Heart right ventricle (tissue), 12 donors: ENCODE measurements around the gene RPS27L. TPM values are rescaled to one million over a fixed set of nuclear protein-coding genes. Genes with fewer than 3 reads are reported as not detected.

Experiments
- polyA plus RNA-seq, 2 donors: library from polyadenylated mRNA; stranded (reverse); fragments of 200-250 nt; gene quantifications; one replicate each; pipeline ENCODE4 v1.2.3, GENCODE V29; 2013
- total RNA-seq, 10 donors: library from RNA; stranded (reverse); fragmentation: NEBNext Ultra II Directional in 3 of 10; extraction: Animal tissue kit (Norgen Biotek cat#: 25700) in 3 of 10; gene quantifications; one replicate each; pipeline versions ENCODE4 v1.2.1 to v1.2.4, GENCODE V29; 2021 to 2023
- donor health status: ischemic (EF 13 %, LVEDD 7.1; RV severe dilation, severe dysfunction).
- donor health status: healthy with polysubstance abuse.
- donor health status: DM: no; HTN: yes; CAD: no.
- donor health status: DM: no; HTN: no; CAD: no.
- donor health status: ischemic (EF 25% LVEDD 6.9; RV normal size, moderate dysfunction).
- donor health status: ischemic (EF 25% LVEDD 5.7; RV mildly dilated, moderate dysfunction).
- donor health status: healthy.
- donor health status: nonischemic (EF 11% LVEDD 7.7; RV severe dilation, severe dysfunction).
- donor health status: DM: yes; HTN: yes; CAD: no.
- donor health status: PGD.
- donor health status: ischemic (EF 29% LVEDD 5.4; RV normal size, mild dysfunction).
- donor health status: nonischemic (EF 23%, LVEDD 6.1; RV moderate dilation, normal function).

Gene RPS27L
- total and polyA plus RNA-seq, 12 donors = 70.6 to 177 (median 130) TPM

Other genes starting within 250 kb of the RPS27L start
- gene TPM1, start 114.7 kb downstream of the RPS27L start, total RNA-seq = over 10,000 TPM; 11,955 to 17,571 (median 14,403) TPM
- over 10,000 TPM; 10,066 to 18,091 TPM for gene TPM1, start 114.7 kb downstream of the RPS27L start, polyA plus RNA-seq
- gene LACTB, start 35.6 kb downstream of the RPS27L start, total RNA-seq = 10 to 100 TPM; 22.2 to 32.2 (median 24.6) TPM
- 10 to 100 TPM; 11.6 to 19.6 TPM for gene LACTB, start 35.6 kb downstream of the RPS27L start, polyA plus RNA-seq
- gene RAB8B, start 32.1 kb upstream of the RPS27L start, total RNA-seq = 10 to 100 TPM in 4 of 10 donors, 1 to 10 TPM in 6; 6.0 to 27.7 (median 7.4) TPM
- gene RAB8B, start 32.1 kb upstream of the RPS27L start, polyA plus RNA-seq = 1 to 10 TPM; 4.4 to 4.5 TPM
- 10 to 100 TPM in 2 of 10 donors, 1 to 10 TPM in 8; 4.8 to 11.4 (median 8.4) TPM for gene APH1B, start 120.1 kb upstream of the RPS27L start, total RNA-seq
- gene APH1B, start 120.1 kb upstream of the RPS27L start, polyA plus RNA-seq = 1 to 10 TPM; 1.7 to 4.9 TPM
- gene CA12, start 224.4 kb upstream of the RPS27L start, total RNA-seq = 1 to 10 TPM in 1 of 10 donors, under 1 TPM in 8, not detected in 1; 0.11 to 1.3 (median 0.15) TPM
- gene CA12, start 224.4 kb upstream of the RPS27L start, polyA plus RNA-seq = under 1 TPM; 0.07 to 0.67 TPM